ENCODE measurements around the gene IKZF2. TPM values are rescaled to one million over a fixed set of nuclear protein-coding genes. Genes with fewer than 3 reads are reported as not detected.

IKZF2 gene
- total and polyA plus RNA-seq, 8 donors = 0.65 to 8.6 (median 3.2) TPM

DNA sequence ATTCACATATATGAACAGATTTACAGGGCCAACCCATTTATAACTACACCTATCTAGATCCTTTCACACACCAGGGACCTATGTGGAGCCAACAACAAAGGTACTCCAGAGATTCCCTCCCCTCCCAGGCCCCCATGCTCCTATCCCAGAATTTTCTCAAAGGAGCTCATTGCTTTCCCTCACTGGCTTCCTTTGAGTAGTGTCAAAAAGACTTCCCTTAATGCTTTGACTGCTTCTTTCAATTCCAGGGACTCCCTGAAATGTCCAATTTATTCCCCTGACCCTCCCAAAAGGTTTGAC is 46.6 kb downstream of the IKZF2 start:
- TF ChIP-seq, protein P1, sequence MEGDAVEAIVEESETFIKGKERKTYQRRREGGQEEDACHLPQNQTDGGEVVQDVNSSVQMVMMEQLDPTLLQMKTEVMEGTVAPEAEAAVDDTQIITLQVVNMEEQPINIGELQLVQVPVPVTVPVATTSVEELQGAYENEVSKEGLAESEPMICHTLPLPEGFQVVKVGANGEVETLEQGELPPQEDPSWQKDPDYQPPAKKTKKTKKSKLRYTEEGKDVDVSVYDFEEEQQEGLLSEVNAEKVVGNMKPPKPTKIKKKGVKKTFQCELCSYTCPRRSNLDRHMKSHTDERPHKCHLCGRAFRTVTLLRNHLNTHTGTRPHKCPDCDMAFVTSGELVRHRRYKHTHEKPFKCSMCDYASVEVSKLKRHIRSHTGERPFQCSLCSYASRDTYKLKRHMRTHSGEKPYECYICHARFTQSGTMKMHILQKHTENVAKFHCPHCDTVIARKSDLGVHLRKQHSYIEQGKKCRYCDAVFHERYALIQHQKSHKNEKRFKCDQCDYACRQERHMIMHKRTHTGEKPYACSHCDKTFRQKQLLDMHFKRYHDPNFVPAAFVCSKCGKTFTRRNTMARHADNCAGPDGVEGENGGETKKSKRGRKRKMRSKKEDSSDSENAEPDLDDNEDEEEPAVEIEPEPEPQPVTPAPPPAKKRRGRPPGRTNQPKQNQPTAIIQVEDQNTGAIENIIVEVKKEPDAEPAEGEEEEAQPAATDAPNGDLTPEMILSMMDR (IDR thresholded peaks at IDR 0.05) = no peak
- no peaks in the 10 kb centered on the region for H3K36me3 ChIP-seq
- intact Hi-C loops (cut with DNase I) = no loop called here
- FAIRE-seq (no peak), DNase-seq (no peak), ATAC-seq (no peak)
- H3K27ac ChIP-seq = no peak overlapping the region
- H3K9me3 ChIP-seq = no peaks in the 10 kb centered on the region
- no peak overlapping the region for H3K4me3 ChIP-seq
- H3K4me1 ChIP-seq = peaks cover 0 to 7% (median 3%) of the 10 kb centered on the region in 3 donors
- H3K27me3 ChIP-seq = no peaks in the 10 kb centered on the region

DNA sequence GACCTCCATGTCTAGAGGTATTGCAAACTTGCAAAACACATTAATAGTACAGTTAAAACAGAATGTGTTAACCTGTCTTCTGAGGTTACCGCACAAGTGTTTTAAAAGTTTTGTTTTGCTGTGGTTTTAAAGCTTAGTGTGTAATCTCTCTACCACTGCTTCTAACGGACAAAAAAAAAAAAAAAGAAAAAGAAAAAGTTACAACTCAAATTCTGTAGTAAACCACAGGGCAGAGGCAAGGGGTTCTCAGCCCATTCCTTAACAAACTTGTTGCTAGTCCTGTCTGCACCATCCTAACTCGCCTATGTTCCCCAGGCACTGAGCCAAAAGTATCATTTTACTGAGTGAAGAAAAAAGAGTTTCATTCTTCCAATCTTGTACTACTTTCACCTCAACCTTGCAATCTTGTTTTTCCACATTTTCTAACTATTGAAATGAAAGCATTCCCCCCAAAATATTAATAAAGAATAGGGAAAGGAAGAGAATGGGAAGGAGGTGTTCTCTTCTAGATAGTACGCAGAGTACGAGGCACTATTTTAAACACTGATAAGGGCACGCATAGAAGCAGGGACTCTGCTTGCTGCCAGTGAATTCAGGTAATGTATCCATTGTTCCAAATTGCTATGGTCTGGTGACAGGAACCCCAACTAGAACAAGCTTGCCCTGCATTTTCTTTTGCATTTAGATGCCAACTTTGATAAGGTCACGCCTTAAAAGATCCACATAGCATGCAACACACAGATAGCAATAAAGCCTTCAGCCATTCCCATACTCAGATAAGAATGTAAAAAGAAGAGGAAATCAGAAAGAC is 47.1 kb downstream of the IKZF2 start:
- Histone ChIP-seq H3K36me3 (no peaks in the 10 kb centered on the region), H3K4me1 (peaks cover 0 to 7% (median 3%) of the 10 kb centered on the region in 3 donors), H3K27me3 (no peaks in the 10 kb centered on the region), H3K9me3 (no peaks in the 10 kb centered on the region), H3K4me3 (no peak overlapping the region), H3K27ac (no peak overlapping the region)
- DNase-seq (no peak), ATAC-seq (peak in 3 of 4 donors; percentile 28 to 43 (median 37)), FAIRE-seq (no peak)
- 30 to 37% methylated on average over 7 of the region's 7 CpGs for WGBS, 2 donors
- TF ChIP-seq, protein P1 (IDR thresholded peaks at IDR 0.05) = no peak
- intact Hi-C loops (cut with DNase I) = no loop called here

DNA sequence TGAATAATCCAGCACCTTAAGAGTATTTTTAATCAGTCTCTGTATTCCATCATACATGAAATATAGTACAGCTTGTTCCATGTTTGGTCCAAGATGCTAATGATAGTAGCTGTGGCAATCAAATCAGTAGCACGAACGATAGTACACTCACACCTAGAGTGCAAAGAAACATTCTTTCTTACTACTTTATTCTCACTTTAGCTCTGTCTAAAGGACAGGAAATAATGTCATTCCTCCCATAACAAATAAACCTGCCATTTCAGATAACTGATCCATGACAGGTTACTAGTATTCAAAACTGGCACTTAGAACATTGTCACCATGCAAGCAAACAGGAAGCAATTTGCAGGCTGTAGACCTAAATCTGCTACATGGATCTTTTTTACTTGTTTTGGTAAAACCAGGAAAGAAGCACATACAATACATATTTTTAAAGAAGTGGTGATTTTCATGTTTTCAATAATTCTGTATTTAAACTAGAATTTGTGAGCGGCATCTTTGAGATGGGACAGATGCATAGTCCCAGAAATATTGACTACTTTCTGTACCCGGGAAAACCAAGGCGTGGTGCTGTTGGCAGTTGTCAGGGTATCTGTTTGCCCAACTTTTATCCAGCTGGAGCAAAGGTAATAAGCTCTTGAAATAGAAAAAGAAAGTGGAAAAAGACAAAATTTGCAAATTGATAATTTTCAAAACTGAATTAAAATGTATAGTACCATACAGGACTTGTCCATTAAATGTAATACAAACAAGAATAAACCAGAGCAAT is 49.5 kb downstream of the IKZF2 start:
- ATAC-seq (peak in 1 of 4 donors; percentile 31), DNase-seq (no peak), FAIRE-seq (no peak)
- H3K27ac ChIP-seq = no peak overlapping the region
- intact Hi-C loops (cut with DNase I) = no loop called here
- H3K4me3 ChIP-seq = no peak overlapping the region
- TF ChIP-seq, protein P1 (IDR thresholded peaks at IDR 0.05) = no peak
- H3K9me3 ChIP-seq = no peaks in the 10 kb centered on the region
- no peaks in the 10 kb centered on the region for H3K27me3 ChIP-seq
- WGBS, 2 donors = 60 to 64% methylated on average over 5 of the region's 5 CpGs
- H3K4me1 ChIP-seq = peaks cover 0 to 7% (median 7%) of the 10 kb centered on the region in 3 donors
- H3K36me3 ChIP-seq = no peaks in the 10 kb centered on the region

DNA sequence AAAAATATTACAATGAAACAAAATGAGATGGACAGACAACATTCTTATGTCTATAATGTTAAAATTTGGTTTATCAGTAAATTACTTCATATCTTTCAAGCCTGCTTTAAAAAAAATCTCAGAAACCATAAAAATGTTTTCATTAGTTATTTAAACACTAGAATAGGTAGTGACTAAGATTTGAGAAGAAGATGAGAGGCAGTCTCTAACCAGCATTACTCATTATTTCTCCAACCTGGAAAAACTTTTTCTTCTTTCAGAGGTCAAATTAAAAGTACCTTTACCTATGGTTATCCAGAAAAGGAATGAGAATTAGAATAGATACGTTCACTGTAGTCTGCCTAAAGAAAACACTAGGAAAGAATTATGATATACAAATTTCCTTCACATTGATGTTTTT is 50.3 kb downstream of the IKZF2 start:
- no peak for FAIRE-seq
- Histone ChIP-seq H3K4me3 (no peak overlapping the region), H3K9me3 (no peaks in the 10 kb centered on the region), H3K36me3 (no peaks in the 10 kb centered on the region), H3K27ac (no peak overlapping the region), H3K4me1 (peaks cover 0 to 7% (median 7%) of the 10 kb centered on the region in 3 donors), H3K27me3 (no peaks in the 10 kb centered on the region)
- ATAC-seq = no peak
- 89 to 90% methylated on average over 1 of the region's 1 CpG for WGBS, 2 donors
- intact Hi-C loops (cut with DNase I) = no loop called here
- TF ChIP-seq, protein P1 (IDR thresholded peaks at IDR 0.05) = no peak
- no peak for DNase-seq

DNA sequence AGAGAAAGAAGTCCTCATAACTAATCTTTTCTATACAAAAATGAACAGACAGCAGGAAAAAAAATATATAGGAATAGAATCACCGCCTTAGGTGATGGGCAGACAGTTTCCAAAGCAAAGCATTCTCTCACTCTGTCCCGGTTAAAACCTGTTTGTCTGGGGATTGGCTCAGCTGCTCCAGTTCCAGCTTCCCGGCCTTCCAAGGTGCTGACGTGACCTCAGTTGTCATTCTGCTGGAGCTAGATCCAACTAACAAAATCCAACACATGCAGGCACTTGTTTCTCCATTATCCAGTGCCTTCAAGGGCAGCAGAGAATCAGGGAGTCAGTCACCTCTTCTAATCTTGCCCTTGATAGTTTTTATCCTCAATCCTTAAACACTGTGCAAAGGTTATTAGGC is 52.8 kb downstream of the IKZF2 start:
- no peak overlapping the region for H3K27ac ChIP-seq
- no peaks in the 10 kb centered on the region for H3K27me3 ChIP-seq
- TF ChIP-seq, protein P1 (IDR thresholded peaks at IDR 0.05) = no peak
- H3K9me3 ChIP-seq = no peaks in the 10 kb centered on the region
- H3K36me3 ChIP-seq = no peaks in the 10 kb centered on the region
- FAIRE-seq (no peak), ATAC-seq (peak; percentile 40 to 81 (median 73)), DNase-seq (peak in 2 of 6 donors; percentile 4 to 11)
- peaks cover 0 to 3% (median 0%) of the 10 kb centered on the region in 3 donors for H3K4me1 ChIP-seq
- H3K4me3 ChIP-seq = no peak overlapping the region
- intact Hi-C loops (cut with DNase I) = no loop called here
- WGBS, 2 donors = 43 to 51% methylated on average over 4 of the region's 4 CpGs
